Stimulated activated naive CD4-positive, alpha-beta T cell (primary cell): ENCODE results near the gene BDKRB2.

Source experiments
- DNase-seq, 6 experiments: peaks; one replicate each; lab custom pipeline; 2025; lab: John Stamatoyannopoulos, UW

The BDKRB2 gene

GRCh38 chr14:96272777-96273473 is 68.3 kb downstream of the BDKRB2 start:
- DNase-seq = no peak

- no peak for DNase-seq
Measured at GRCh38 chr14:96273629-96274028, 69.0 kb downstream of the BDKRB2 start.

- DNase-seq = no peak
Measured at GRCh38 chr14:96274122-96274521, 69.5 kb downstream of the BDKRB2 start.

- no peak for DNase-seq
Measured at GRCh38 chr14:96274543-96274942, 69.9 kb downstream of the BDKRB2 start.

- peak; percentile 38 to 78 (median 68) for DNase-seq
Measured at GRCh38 chr14:96275177-96276112, 70.8 kb downstream of the BDKRB2 start.

GRCh38 chr14:96277890-96278289 is 73.3 kb downstream of the BDKRB2 start:
- DNase-seq = no peak

GRCh38 chr14:96279564-96279963 is 74.9 kb downstream of the BDKRB2 start:
- no peak for DNase-seq

GRCh38 chr14:96280104-96280503 is 75.5 kb downstream of the BDKRB2 start:
- no peak for DNase-seq

GRCh38 chr14:96281486-96281885 is 76.8 kb downstream of the BDKRB2 start:
- DNase-seq = no peak

GRCh38 chr14:96284008-96284407 is 79.4 kb downstream of the BDKRB2 start:
- no peak for DNase-seq

GRCh38 chr14:96284430-96284829 is 79.8 kb downstream of the BDKRB2 start:
- DNase-seq = no peak

GRCh38 chr14:96285667-96286066 is 81.0 kb downstream of the BDKRB2 start:
- DNase-seq = no peak

- no peak for DNase-seq
Measured at GRCh38 chr14:96286251-96286650, 81.6 kb downstream of the BDKRB2 start.

GRCh38 chr14:96287856-96288255 is 83.2 kb downstream of the BDKRB2 start:
- no peak for DNase-seq
